BJ (cell line): ENCODE results near the gene U2AF2. TPM values are rescaled to one million over a fixed set of nuclear protein-coding genes. Genes with fewer than 3 reads are reported as not detected.
A peak's percentile ranks its signal among the peaks of the same experiment; 100 is the strongest.

Experiments
- CTCF ChIA-PET: fragments of 350-600 bp; formaldehyde crosslinking; extraction: SDS; loops from one replicate; lab custom pipeline; 2021; ENCODE audit warnings: antibody characterized with exemption, inconsistent platforms; lab: Yijun Ruan, JAX
- POLR2A ChIA-PET: fragments of 300-600 bp; sonication (Branson Sonifier 250); formaldehyde crosslinking; extraction: SDS; loops from one replicate; lab custom pipeline; 2021; ENCODE audit warnings: antibody characterized with exemption; lab: Charles Lee
- DNase-seq: peaks from one replicate; pipeline ENCODE4 v3.0.0-alpha.2; 2011; ENCODE audit warnings: low read depth
- H3K27me3 ChIP-seq: 2 replicates; pipeline ENCODE4 v1.6.0; 2011; ENCODE audit warnings: low read length; ENCODE audit not compliant: control insufficient read depth, insufficient read depth
- H3K36me3 ChIP-seq: 2 replicates; pipeline ENCODE4 v1.5.1; 2011; ENCODE audit warnings: low read length; ENCODE audit not compliant: control insufficient read depth, insufficient read depth
- H3K4me3 ChIP-seq: 2 replicates; pipeline ENCODE4 v1.5.1; 2011; ENCODE audit warnings: low read depth, mild to moderate bottlenecking, control low read depth, low read length
- polyA plus RNA-seq: library from polyadenylated mRNA; depleted of rRNA; stranded (reverse); fragments of >200 nt; gene quantifications from 2 replicates; pipeline ENCODE4 v1.2.3, GENCODE V29; 2011
- TF ChIP-seq, protein P1 (sequence below): IDR thresholded peaks from 2 replicates; pipeline ENCODE4 v1.5.1; 2011; ENCODE audit warnings: low read depth, mild to moderate bottlenecking, control low read depth, inconsistent platforms, low read length, moderate library complexity; ENCODE audit not compliant: insufficient read depth

U2AF2 gene
- polyA plus RNA-seq, 1 experiment = 170 TPM

DNA sequence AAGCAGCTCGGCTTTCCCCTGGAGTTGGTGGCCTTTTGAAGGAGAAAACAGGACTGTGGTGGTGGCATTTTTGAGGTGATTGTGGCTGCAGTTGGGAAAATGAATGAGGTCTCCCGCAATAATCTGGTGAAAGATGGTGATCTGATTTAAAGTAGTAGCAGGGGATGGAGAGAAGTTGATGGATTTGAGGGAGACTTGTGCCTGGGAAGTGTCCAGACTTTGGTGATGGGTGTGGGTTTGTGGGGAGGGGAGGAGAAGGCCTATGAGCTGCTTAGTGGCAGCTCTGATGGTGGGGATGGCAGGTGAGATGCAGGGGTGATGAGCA is 16.2 kb downstream of the U2AF2 start:
- POLR2A ChIA-PET = no interaction called here
- peaks cover 38% of the 10 kb centered on the region for H3K36me3 ChIP-seq
- no peaks in the 10 kb centered on the region for H3K27me3 ChIP-seq
- TF ChIP-seq, protein P1, sequence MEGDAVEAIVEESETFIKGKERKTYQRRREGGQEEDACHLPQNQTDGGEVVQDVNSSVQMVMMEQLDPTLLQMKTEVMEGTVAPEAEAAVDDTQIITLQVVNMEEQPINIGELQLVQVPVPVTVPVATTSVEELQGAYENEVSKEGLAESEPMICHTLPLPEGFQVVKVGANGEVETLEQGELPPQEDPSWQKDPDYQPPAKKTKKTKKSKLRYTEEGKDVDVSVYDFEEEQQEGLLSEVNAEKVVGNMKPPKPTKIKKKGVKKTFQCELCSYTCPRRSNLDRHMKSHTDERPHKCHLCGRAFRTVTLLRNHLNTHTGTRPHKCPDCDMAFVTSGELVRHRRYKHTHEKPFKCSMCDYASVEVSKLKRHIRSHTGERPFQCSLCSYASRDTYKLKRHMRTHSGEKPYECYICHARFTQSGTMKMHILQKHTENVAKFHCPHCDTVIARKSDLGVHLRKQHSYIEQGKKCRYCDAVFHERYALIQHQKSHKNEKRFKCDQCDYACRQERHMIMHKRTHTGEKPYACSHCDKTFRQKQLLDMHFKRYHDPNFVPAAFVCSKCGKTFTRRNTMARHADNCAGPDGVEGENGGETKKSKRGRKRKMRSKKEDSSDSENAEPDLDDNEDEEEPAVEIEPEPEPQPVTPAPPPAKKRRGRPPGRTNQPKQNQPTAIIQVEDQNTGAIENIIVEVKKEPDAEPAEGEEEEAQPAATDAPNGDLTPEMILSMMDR = no peak
- CTCF ChIA-PET = interaction anchor here (1.0 to 2.0 kb wide), 11 partner anchors 9 to 45 kb away, joined by 3 to 17 read pairs (median 4); partner anchors contain the start of genes CCDC106 and U2AF2
- H3K4me3 ChIP-seq = no peak overlapping the region
- DNase-seq = no peak

DNA sequence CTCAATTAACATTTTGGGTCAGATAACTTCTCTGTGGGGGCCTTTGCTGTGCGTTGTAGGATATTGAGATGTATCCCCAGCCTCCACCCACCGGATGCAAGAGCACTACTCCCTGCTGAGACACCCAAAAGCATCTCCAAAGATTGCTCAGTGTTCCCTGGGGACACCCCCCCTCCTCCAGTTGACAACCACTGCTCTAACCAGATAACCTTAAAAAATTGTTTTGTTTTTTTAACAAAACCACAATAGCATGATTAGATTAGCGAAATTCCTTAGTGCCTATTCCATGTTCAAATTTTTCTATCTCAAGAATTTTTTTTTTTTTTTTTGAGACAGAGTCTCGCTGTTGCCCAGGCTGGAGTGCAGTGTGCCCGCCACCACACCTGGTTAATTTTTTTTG is 17.6 kb downstream of the U2AF2 start:
- TF ChIP-seq, protein P1 = no peak
- Histone ChIP-seq H3K36me3 (peaks cover 26% of the 10 kb centered on the region), H3K27me3 (no peaks in the 10 kb centered on the region), H3K4me3 (no peak overlapping the region)
- POLR2A ChIA-PET = no interaction called here
- CTCF ChIA-PET = interaction anchor here (1.3 to 2.0 kb wide), 4 partner anchors 15 to 46 kb away, joined by 3 to 17 read pairs (median 6); partner anchors contain the start of gene CCDC106
- no peak for DNase-seq

GRCh38 chr19:55673465-55673864 is 18.6 kb downstream of the U2AF2 start:
- no peak overlapping the region for H3K4me3 ChIP-seq
- H3K36me3 ChIP-seq = peaks cover 22% of the 10 kb centered on the region
- no peaks in the 10 kb centered on the region for H3K27me3 ChIP-seq
- no peak for DNase-seq
- TF ChIP-seq, protein P1 = no peak
- ChIA-PET CTCF (interaction anchor here (0.5 to 0.9 kb wide), 2 partner anchors 41 to 508 kb away, joined by 3 read pairs; no protein-coding TSS in a partner anchor), POLR2A (no interaction called here)

GRCh38 chr19:55673889-55674288 is 19.1 kb downstream of the U2AF2 start:
- ChIA-PET CTCF (interaction anchor here (0.9 kb wide), 1 partner anchor 41 kb away, joined by 3 read pairs; no protein-coding TSS in a partner anchor), POLR2A (no interaction called here)
- Histone ChIP-seq H3K4me3 (no peak overlapping the region), H3K27me3 (no peaks in the 10 kb centered on the region), H3K36me3 (peaks cover 23% of the 10 kb centered on the region)
- TF ChIP-seq, protein P1 = no peak
- DNase-seq = no peak

DNA sequence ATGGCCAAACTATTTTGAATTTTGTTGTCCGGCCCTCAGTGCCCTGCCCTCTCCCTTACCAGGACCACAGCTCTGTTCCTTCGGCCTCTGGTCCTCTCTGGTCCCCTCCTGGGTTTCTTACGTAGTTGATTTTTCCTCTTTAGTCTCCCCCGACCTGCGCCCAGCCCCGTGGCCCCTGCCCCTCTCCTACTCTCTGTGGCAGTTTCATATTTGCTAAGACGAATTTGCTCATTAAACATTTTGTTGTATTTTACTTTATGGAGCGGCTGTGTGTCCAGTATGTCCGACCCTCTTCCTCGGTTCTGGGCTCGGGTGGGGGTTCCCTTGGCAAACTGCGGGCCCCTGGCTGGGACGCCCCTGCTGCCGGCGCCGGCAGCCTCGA is 19.6 kb downstream of the U2AF2 start:
- no peak for DNase-seq
- Histone ChIP-seq H3K36me3 (peaks cover 23% of the 10 kb centered on the region), H3K4me3 (peak overlapping the region; percentile 86), H3K27me3 (no peaks in the 10 kb centered on the region)
- ChIA-PET POLR2A (no interaction called here), CTCF (no interaction called here)
- TF ChIP-seq, protein P1 = no peak
